Lung (tissue), 12 donors: ENCODE measurements around the gene PLD6. TPM values are rescaled to one million over a fixed set of nuclear protein-coding genes. Genes with fewer than 3 reads are reported as not detected.

Source experiments
- ATAC-seq: fragments of 200-7000 bp; cut with Tn5 transposase; one replicate; pipeline ENCODE4 v1.9.1; 2020; ENCODE audit warnings: moderate number of reproducible peaks; ENCODE audit not compliant: insufficient read depth, low FRiP score
- DNase-seq, 3 donors: peaks; one replicate each; pipeline ENCODE4 v3.0.0-alpha.2; 2013 to 2017
- H3K27ac ChIP-seq, 2 donors: one replicate each; pipeline ENCODE4 v1.5.1; 2013; ENCODE audit warnings: mild to moderate bottlenecking in 2 of 2, moderate library complexity in 2 of 2, control low read depth in 1 of 2, inconsistent platforms in 1 of 2, low read depth in 1 of 2, low read length in 1 of 2
- H3K27me3 ChIP-seq, 3 donors: one replicate each; pipeline ENCODE4 v1.5.1; 2013; ENCODE audit warnings: low read length in 2 of 3; ENCODE audit not compliant: control insufficient read depth in 3 of 3, insufficient read depth in 3 of 3
- H3K36me3 ChIP-seq, 4 donors: one replicate each; pipeline ENCODE4 v1.5.1; 2013; ENCODE audit warnings: low read length in 4 of 4, mild to moderate bottlenecking in 1 of 4, moderate library complexity in 1 of 4; ENCODE audit not compliant: control insufficient read depth in 4 of 4, insufficient read depth in 4 of 4
- H3K4me1 ChIP-seq, 5 donors: one replicate each; pipeline ENCODE4 v1.5.1; 2013; ENCODE audit warnings: low read length in 5 of 5, mild to moderate bottlenecking in 2 of 5, moderate library complexity in 1 of 5; ENCODE audit not compliant: control insufficient read depth in 5 of 5, insufficient read depth in 5 of 5
- H3K4me3 ChIP-seq: one replicate; pipeline ENCODE4 v1.5.1; 2013; ENCODE audit warnings: mild to moderate bottlenecking, control low read depth, moderate library complexity
- H3K9ac ChIP-seq, 2 donors: one replicate each; pipeline ENCODE4 v1.5.1; 2013; ENCODE audit warnings: low read length in 2 of 2, control low read depth in 1 of 2; ENCODE audit not compliant: insufficient read depth in 1 of 2
- H3K9me3 ChIP-seq, 4 donors: one replicate each; pipeline ENCODE4 v1.5.1; 2013; ENCODE audit warnings: low read length in 3 of 4, mild to moderate bottlenecking in 1 of 4, moderate library complexity in 1 of 4; ENCODE audit not compliant: control insufficient read depth in 4 of 4, insufficient read depth in 3 of 4
- WGBS, 2 donors: extraction: QIAGEN DNeasy Blood & Tissue Kit; methylation state at CpG; one replicate each; pipeline ENCODE4 v1.1.7; 2013; 5-methylcytosine and 5-hydroxymethylcytosine counted together
- polyA plus RNA-seq, 2 donors: library from polyadenylated mRNA; stranded (reverse); fragments of 200-250 nt; gene quantifications; one replicate each; pipeline ENCODE4 v1.2.1, GENCODE V29; 2013
- total RNA-seq, 2 donors: library from RNA; depleted of rRNA in 1 of 2; stranded (reverse); fragments of >200 nt in 1 of 2; gene quantifications; one replicate each; pipeline ENCODE4 v1.2.1, GENCODE V29; 2014 to 2021
- TF ChIP-seq, protein P1 (sequence below): IDR thresholded peaks from 2 replicates; pipeline ENCODE4 v1.5.1; 2012; ENCODE audit warnings: mild to moderate bottlenecking; ENCODE audit errors: control extremely low read depth, extremely low read depth
- donor health status: control.
- donor health status: control.
- donor health status: Bipolar disorder and iron deficiency.
- donor health status: healthy.
- donor health status: DM: yes; HTN: yes; CAD: no.

PLD6 gene
- total and polyA plus RNA-seq, 4 donors = 3.2 to 7.7 (median 5.2) TPM

GRCh38 chr17:17207998-17208397, 1.9 kb upstream of the PLD6 start:
- Histone ChIP-seq H3K27me3 (no peaks in the 10 kb centered on the region), H3K4me3 (no peak overlapping the region), H3K36me3 (peaks cover 3 to 16% (median 5%) of the 10 kb centered on the region in 4 donors), H3K27ac (no peak overlapping the region), H3K9ac (no peak overlapping the region), H3K4me1 (peaks cover 0 to 26% (median 14%) of the 10 kb centered on the region in 5 donors), H3K9me3 (peaks cover 0 to 2% (median 0%) of the 10 kb centered on the region in 4 donors)
- ATAC-seq (no peak), DNase-seq (no peak)
- TF ChIP-seq, protein P1, sequence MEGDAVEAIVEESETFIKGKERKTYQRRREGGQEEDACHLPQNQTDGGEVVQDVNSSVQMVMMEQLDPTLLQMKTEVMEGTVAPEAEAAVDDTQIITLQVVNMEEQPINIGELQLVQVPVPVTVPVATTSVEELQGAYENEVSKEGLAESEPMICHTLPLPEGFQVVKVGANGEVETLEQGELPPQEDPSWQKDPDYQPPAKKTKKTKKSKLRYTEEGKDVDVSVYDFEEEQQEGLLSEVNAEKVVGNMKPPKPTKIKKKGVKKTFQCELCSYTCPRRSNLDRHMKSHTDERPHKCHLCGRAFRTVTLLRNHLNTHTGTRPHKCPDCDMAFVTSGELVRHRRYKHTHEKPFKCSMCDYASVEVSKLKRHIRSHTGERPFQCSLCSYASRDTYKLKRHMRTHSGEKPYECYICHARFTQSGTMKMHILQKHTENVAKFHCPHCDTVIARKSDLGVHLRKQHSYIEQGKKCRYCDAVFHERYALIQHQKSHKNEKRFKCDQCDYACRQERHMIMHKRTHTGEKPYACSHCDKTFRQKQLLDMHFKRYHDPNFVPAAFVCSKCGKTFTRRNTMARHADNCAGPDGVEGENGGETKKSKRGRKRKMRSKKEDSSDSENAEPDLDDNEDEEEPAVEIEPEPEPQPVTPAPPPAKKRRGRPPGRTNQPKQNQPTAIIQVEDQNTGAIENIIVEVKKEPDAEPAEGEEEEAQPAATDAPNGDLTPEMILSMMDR = no peak
- 82 to 88% methylated on average over 8 of the region's 8 CpGs for WGBS, 2 donors

GRCh38 chr17:17206913-17207335, 791 bp upstream of the PLD6 start:
- TF ChIP-seq, protein P1 = no peak
- H3K36me3 ChIP-seq = peaks cover 0 to 14% (median 4%) of the 10 kb centered on the region in 4 donors
- H3K27me3 ChIP-seq = no peaks in the 10 kb centered on the region
- no peak overlapping the region for H3K9ac ChIP-seq
- ATAC-seq (no peak), DNase-seq (no peak)
- peaks cover 0 to 2% (median 0%) of the 10 kb centered on the region in 4 donors for H3K9me3 ChIP-seq
- no peak overlapping the region for H3K4me3 ChIP-seq
- 54 to 79% methylated on average over 16 of the region's 16 CpGs for WGBS, 2 donors
- H3K27ac ChIP-seq = peak overlapping the region in 1 of 2 donors; percentile 90
- H3K4me1 ChIP-seq = peaks cover 0 to 26% (median 14%) of the 10 kb centered on the region in 5 donors

- TF ChIP-seq, protein P1 = no peak
- H3K9ac ChIP-seq = peak overlapping the region in 1 of 2 donors; percentile 49
- H3K9me3 ChIP-seq = peaks cover 0 to 2% (median 0%) of the 10 kb centered on the region in 4 donors
- H3K36me3 ChIP-seq = peaks cover 0 to 6% (median 0%) of the 10 kb centered on the region in 4 donors
- DNase-seq = peak; percentile 27 to 54 (median 53)
- peak overlapping the region; percentile 54 for H3K4me3 ChIP-seq
- no peaks in the 10 kb centered on the region for H3K27me3 ChIP-seq
- peaks cover 0 to 35% (median 24%) of the 10 kb centered on the region in 5 donors for H3K4me1 ChIP-seq
- peak; percentile 28 for ATAC-seq
- 7 to 9% methylated on average over 67 to 70 of the region's 70 CpGs for WGBS, 2 donors
- H3K27ac ChIP-seq = peak overlapping the region; percentile 64 to 90
Observed at GRCh38 chr17:17205368-17206123, 587 bp downstream of the PLD6 start.
